Measurements from ENCODE around the gene CNEP1R1.

DNA sequence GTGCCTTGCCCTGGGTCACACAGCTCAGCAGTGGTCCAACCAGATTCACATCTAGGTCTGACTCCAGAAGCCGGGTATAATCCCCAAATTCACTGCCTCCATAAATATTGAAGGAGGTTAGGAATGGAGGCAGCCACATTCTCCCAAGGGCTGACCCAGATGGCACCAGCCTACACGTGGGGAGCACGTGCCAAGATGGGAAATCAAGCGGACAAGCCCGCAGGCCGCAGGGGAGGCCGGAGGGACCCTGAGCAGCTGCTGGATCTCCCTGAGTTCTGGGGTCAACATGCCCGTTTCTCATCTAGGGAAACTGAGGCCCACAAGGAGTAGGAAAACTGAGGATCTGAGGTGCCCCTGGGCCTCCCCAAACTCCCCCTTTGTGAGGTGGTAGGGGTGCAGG is 32.2 kb upstream of the CNEP1R1 start:
- TF ChIP-seq CTCF (IDR thresholded peaks at IDR 0.05) (no peak), POLR2A (IDR thresholded peaks at IDR 0.05) (no peak)
